Effector memory CD4-positive, alpha-beta T cell (primary cell): ENCODE results near the gene ZNF580.

Experiments
- DNase-seq, 3 donors: peaks; one replicate each; pipeline ENCODE4 v3.0.0-alpha.2; 2020
- H3K27ac ChIP-seq: 2 replicates; pipeline ENCODE4 v1.7.0; 2013; ENCODE audit warnings: mild to moderate bottlenecking, low read length, moderate library complexity; ENCODE audit not compliant: insufficient read depth, poor library complexity, severe bottlenecking
- H3K27me3 ChIP-seq: replicated peaks from 2 replicates; pipeline ENCODE4 v1.7.0; 2013; ENCODE audit warnings: mild to moderate bottlenecking, low read length; ENCODE audit not compliant: insufficient read depth, control insufficient read depth, poor library complexity, severe bottlenecking
- H3K36me3 ChIP-seq: 2 replicates; pipeline ENCODE4 v1.7.0; 2013; ENCODE audit warnings: mild to moderate bottlenecking, low read length, moderate library complexity; ENCODE audit not compliant: control insufficient read depth, insufficient read depth
- H3K4me1 ChIP-seq: 2 replicates; pipeline ENCODE4 v1.7.0; 2013; ENCODE audit warnings: low read length, mild to moderate bottlenecking; ENCODE audit not compliant: control insufficient read depth, insufficient read depth, poor library complexity, severe bottlenecking
- H3K4me3 ChIP-seq: 2 replicates; pipeline ENCODE4 v1.7.0; 2013; ENCODE audit warnings: low read length, low read depth, mild to moderate bottlenecking; ENCODE audit not compliant: insufficient read depth, poor library complexity, severe bottlenecking
- H3K9me3 ChIP-seq: 2 replicates; pipeline ENCODE4 v1.7.0; 2013; ENCODE audit warnings: mild to moderate bottlenecking, low read length, moderate library complexity; ENCODE audit not compliant: control insufficient read depth

ZNF580 gene

GRCh38 chr19:55599468-55599841, 41.3 kb upstream of the ZNF580 start, which contains the start of gene FIZ1:
TSS of gene FIZ1 (minus strand) at chr19:55599517. CDS start at chr19:55597865, 1,652 bp downstream.
- peak; percentile 90 to 96 (median 95) for DNase-seq
- H3K27me3 ChIP-seq: no peaks in the 10 kb centered on the region
- no peaks in the 10 kb centered on the region for H3K9me3 ChIP-seq
- H3K4me1 ChIP-seq: peaks cover 8% of the 10 kb centered on the region
- peaks cover 10% of the 10 kb centered on the region for H3K36me3 ChIP-seq
- peak within 1 kb of the TSS; percentile 72 for H3K4me3 ChIP-seq
- peak within 1 kb of the TSS; percentile 92 for H3K27ac ChIP-seq

- H3K36me3 ChIP-seq: peaks cover 5% of the 10 kb centered on the region
- no peaks in the 10 kb centered on the region for H3K27me3 ChIP-seq
- no peaks in the 10 kb centered on the region for H3K9me3 ChIP-seq
- peaks cover 13% of the 10 kb centered on the region for H3K4me1 ChIP-seq
- peak within 1 kb of the TSS; percentile 72 for H3K4me3 ChIP-seq
- peak; percentile 70 to 84 (median 79) for DNase-seq
- H3K27ac ChIP-seq: peak within 1 kb of the TSS; percentile 92
Measured at GRCh38 chr19:55599842-55600661, 40.8 kb upstream of the ZNF580 start, which contains the start of gene ZNF524. TSS of gene ZNF524 (plus strand) at chr19:55600288. CDS start at chr19:55602113, 1,825 bp downstream.

GRCh38 chr19:55600662-55601028, 40.2 kb upstream of the ZNF580 start:
- Histone ChIP-seq H3K36me3 (no peaks in the 10 kb centered on the region), H3K4me3 (peak overlapping the region; percentile 72), H3K27ac (peak overlapping the region; percentile 92), H3K9me3 (no peaks in the 10 kb centered on the region), H3K27me3 (no peaks in the 10 kb centered on the region), H3K4me1 (peaks cover 13% of the 10 kb centered on the region)
- no peak for DNase-seq

- Histone ChIP-seq H3K4me3 (peak overlapping the region; percentile 72), H3K36me3 (no peaks in the 10 kb centered on the region), H3K9me3 (no peaks in the 10 kb centered on the region), H3K4me1 (peaks cover 13% of the 10 kb centered on the region), H3K27me3 (no peaks in the 10 kb centered on the region), H3K27ac (peak overlapping the region; percentile 92)
- DNase-seq: no peak
Measured at GRCh38 chr19:55601084-55601483, 39.7 kb upstream of the ZNF580 start.

GRCh38 chr19:55602104-55603001, 38.4 kb upstream of the ZNF580 start:
- Histone ChIP-seq H3K27me3 (no peaks in the 10 kb centered on the region), H3K4me1 (peaks cover 19% of the 10 kb centered on the region), H3K27ac (no peak overlapping the region)

GRCh38 chr19:55603115-55603514, 37.7 kb upstream of the ZNF580 start:
- Histone ChIP-seq H3K4me1 (peaks cover 19% of the 10 kb centered on the region), H3K36me3 (peaks cover 4% of the 10 kb centered on the region), H3K9me3 (no peaks in the 10 kb centered on the region), H3K4me3 (no peak overlapping the region), H3K27me3 (no peaks in the 10 kb centered on the region), H3K27ac (no peak overlapping the region)
- no peak for DNase-seq

More at GRCh38 chr19:55602104-55603001, 38.4 kb upstream of the ZNF580 start:
- no peak for DNase-seq
- no peaks in the 10 kb centered on the region for H3K36me3 ChIP-seq
- no peaks in the 10 kb centered on the region for H3K9me3 ChIP-seq
- H3K4me3 ChIP-seq: no peak overlapping the region

GRCh38 chr19:55603581-55604292, 37.1 kb upstream of the ZNF580 start:
- Histone ChIP-seq H3K9me3 (no peaks in the 10 kb centered on the region), H3K27ac (no peak overlapping the region), H3K4me3 (no peak overlapping the region), H3K4me1 (peaks cover 19% of the 10 kb centered on the region), H3K27me3 (no peaks in the 10 kb centered on the region), H3K36me3 (peaks cover 4% of the 10 kb centered on the region)
- no peak for DNase-seq

- no peaks in the 10 kb centered on the region for H3K27me3 ChIP-seq
- H3K9me3 ChIP-seq: no peaks in the 10 kb centered on the region
- peaks cover 10% of the 10 kb centered on the region for H3K36me3 ChIP-seq
- peak overlapping the region; percentile 93 for H3K27ac ChIP-seq
- H3K4me3 ChIP-seq: peak overlapping the region; percentile 52
- DNase-seq: peak; percentile 96 to 98 (median 98)
- H3K4me1 ChIP-seq: peaks cover 19% of the 10 kb centered on the region
Measured at GRCh38 chr19:55605207-55605636, 35.6 kb upstream of the ZNF580 start.

- Histone ChIP-seq H3K36me3 (peaks cover 14% of the 10 kb centered on the region), H3K9me3 (no peaks in the 10 kb centered on the region), H3K27ac (peak within 1 kb of the TSS; percentile 93), H3K27me3 (no peaks in the 10 kb centered on the region), H3K4me1 (peaks cover 14% of the 10 kb centered on the region), H3K4me3 (peak within 1 kb of the TSS; percentile 68)
- DNase-seq: peak; percentile 52 to 63 (median 58)
Measured at GRCh38 chr19:55605637-55606470, 34.9 kb upstream of the ZNF580 start, which contains the start of gene ZNF865. TSS of gene ZNF865 (plus strand) at chr19:55605647. CDS start at chr19:55613619, 7,972 bp downstream.
